IMR-90 (cell line): ENCODE measurements around the gene CAPN9.

Source experiments
- BHLHE40 ChIP-seq: fragments of 150-350 bp; IDR thresholded peaks from 2 replicates; pipeline ENCODE4 v1.6.1; 2016; ENCODE audit warnings: mild to moderate bottlenecking, low read depth, low read length
- CEBPB ChIP-seq: IDR thresholded peaks from 2 replicates; pipeline ENCODE4 v1.6.1; 2012; ENCODE audit warnings: low read depth, low read length, improper control_type of control experiment
- CHD1 ChIP-seq: IDR thresholded peaks from 2 replicates; pipeline ENCODE4 v1.6.1; 2012; ENCODE audit warnings: low read depth, low read length, improper control_type of control experiment
- CTCF ChIP-seq: conservative IDR thresholded peaks from 2 replicates; pipeline ENCODE4 v1.5.1; 2012; ENCODE audit warnings: mild to moderate bottlenecking, low read depth, low read length, improper control_type of control experiment
- ELK1 ChIP-seq: fragments of 150-350 bp; IDR thresholded peaks from 2 replicates; pipeline ENCODE4 v1.6.1; 2016; ENCODE audit warnings: low read depth, mild to moderate bottlenecking, low read length, moderate library complexity, borderline replicate concordance
- MAZ ChIP-seq: IDR thresholded peaks from 2 replicates; pipeline ENCODE4 v1.6.1; 2012; ENCODE audit warnings: low read depth, mild to moderate bottlenecking, low read length, improper control_type of control experiment, moderate library complexity, borderline replicate concordance
- MXI1 ChIP-seq: IDR thresholded peaks from 2 replicates; pipeline ENCODE4 v1.6.1; 2012; ENCODE audit warnings: low read depth, mild to moderate bottlenecking, low read length, moderate library complexity, borderline replicate concordance
- NFE2L2 ChIP-seq: fragments of 150-350 bp; IDR thresholded peaks from 2 replicates; pipeline ENCODE4 v1.6.1; 2016; ENCODE audit warnings: low read depth, mild to moderate bottlenecking, low read length
- POLR2A ChIP-seq: IDR thresholded peaks from 2 replicates; pipeline ENCODE4 v1.6.1; 2012; ENCODE audit warnings: mild to moderate bottlenecking, low read depth, low read length
- RAD21 ChIP-seq: IDR thresholded peaks from 2 replicates; pipeline ENCODE4 v1.6.1; 2012; ENCODE audit warnings: low read length, improper control_type of control experiment
- RFX5 ChIP-seq: IDR thresholded peaks from 2 replicates; pipeline ENCODE4 v1.8.0; 2012; ENCODE audit warnings: low read depth, mild to moderate bottlenecking, low read length, moderate library complexity
- SMC3 ChIP-seq: fragments of 150-350 bp; IDR thresholded peaks from 2 replicates; pipeline ENCODE4 v1.6.1; 2016; ENCODE audit warnings: low read depth, mild to moderate bottlenecking, antibody characterized with exemption, low read length, moderate library complexity
- USF2 ChIP-seq: fragments of 150-350 bp; IDR thresholded peaks from 2 replicates; pipeline ENCODE4 v1.6.1; 2017; ENCODE audit warnings: mild to moderate bottlenecking, antibody characterized with exemption, low read length, low read depth

- TF ChIP-seq CTCF (no peak), ELK1 (no peak), POLR2A (no peak), SMC3 (no peak), RAD21 (no peak), MXI1 (no peak), USF2 (no peak), CEBPB (no peak), BHLHE40 (no peak), MAZ (no peak), RFX5 (no peak), NFE2L2 (no peak), CHD1 (no peak)
Observed at GRCh38 chr1:230784163-230784562, 37.0 kb downstream of the CAPN9 start.
